GM10248 (cell line): Measurements from ENCODE around the gene PKD1.

ENCODE experiments used
- CTCF ChIA-PET: fragments of 300-600 bp; sonication (Branson Sonifier 250); formaldehyde crosslinking; extraction: SDS; loops from one replicate; lab custom pipeline; 2021; ENCODE audit warnings: antibody characterized with exemption; lab: Yijun Ruan, JAX
- POLR2A ChIA-PET: fragments of 350-650 bp; sonication (Branson Sonifier 250); formaldehyde crosslinking; extraction: SDS; loops from one replicate; lab custom pipeline; 2020; ENCODE audit warnings: antibody characterized with exemption; lab: Yijun Ruan, JAX
- DNase-seq: peaks from one replicate; pipeline ENCODE4 v3.0.0; 2012; ENCODE audit errors: extremely low spot score
- TF ChIP-seq, protein P1 (sequence below): IDR thresholded peaks from 2 replicates; pipeline ENCODE4 v1.5.1; 2012; ENCODE audit warnings: mild to moderate bottlenecking, low read depth; ENCODE audit errors: extremely low read depth, missing control alignments, control extremely low read depth

Gene PKD1

DNA sequence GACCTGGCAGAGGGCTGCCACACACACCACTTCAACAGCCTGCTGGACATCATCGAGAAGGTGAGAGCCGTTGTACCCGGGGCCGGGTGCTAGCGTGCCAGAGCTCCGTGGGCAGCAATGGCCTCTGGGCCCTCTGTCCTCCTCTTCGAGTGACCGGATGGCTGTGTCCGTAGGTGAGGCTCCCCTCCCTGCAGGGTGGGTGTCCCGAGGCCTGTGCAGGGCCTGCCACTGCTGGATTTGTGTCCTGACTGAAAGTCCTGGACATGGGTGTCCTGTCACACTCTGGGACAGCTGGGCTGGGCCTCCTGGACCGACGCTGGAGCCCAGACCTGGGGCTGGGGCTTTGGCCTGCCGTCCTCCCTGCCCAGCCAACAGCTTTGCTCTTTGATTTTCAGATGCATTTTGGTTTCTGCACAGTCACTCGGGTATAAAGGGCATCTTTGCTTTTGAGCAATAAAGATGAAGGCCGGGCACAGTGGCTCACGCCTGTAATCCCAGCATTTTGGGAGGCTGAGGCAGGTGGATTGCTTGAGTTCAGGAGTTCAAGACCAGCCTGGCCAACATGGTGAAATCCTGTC, 71.2 kb downstream of the PKD1 start:
- no peak for DNase-seq
- ChIA-PET POLR2A (interaction anchor here (0.6 kb wide), 1 partner anchor 14 kb away, joined by 4 read pairs; no protein-coding TSS in a partner anchor), CTCF (interaction anchor here (1.1 to 1.7 kb wide), 3 partner anchors 9 to 42 kb away, joined by 3 read pairs; no protein-coding TSS in a partner anchor)
- TF ChIP-seq, protein P1, sequence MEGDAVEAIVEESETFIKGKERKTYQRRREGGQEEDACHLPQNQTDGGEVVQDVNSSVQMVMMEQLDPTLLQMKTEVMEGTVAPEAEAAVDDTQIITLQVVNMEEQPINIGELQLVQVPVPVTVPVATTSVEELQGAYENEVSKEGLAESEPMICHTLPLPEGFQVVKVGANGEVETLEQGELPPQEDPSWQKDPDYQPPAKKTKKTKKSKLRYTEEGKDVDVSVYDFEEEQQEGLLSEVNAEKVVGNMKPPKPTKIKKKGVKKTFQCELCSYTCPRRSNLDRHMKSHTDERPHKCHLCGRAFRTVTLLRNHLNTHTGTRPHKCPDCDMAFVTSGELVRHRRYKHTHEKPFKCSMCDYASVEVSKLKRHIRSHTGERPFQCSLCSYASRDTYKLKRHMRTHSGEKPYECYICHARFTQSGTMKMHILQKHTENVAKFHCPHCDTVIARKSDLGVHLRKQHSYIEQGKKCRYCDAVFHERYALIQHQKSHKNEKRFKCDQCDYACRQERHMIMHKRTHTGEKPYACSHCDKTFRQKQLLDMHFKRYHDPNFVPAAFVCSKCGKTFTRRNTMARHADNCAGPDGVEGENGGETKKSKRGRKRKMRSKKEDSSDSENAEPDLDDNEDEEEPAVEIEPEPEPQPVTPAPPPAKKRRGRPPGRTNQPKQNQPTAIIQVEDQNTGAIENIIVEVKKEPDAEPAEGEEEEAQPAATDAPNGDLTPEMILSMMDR: no peak

DNA sequence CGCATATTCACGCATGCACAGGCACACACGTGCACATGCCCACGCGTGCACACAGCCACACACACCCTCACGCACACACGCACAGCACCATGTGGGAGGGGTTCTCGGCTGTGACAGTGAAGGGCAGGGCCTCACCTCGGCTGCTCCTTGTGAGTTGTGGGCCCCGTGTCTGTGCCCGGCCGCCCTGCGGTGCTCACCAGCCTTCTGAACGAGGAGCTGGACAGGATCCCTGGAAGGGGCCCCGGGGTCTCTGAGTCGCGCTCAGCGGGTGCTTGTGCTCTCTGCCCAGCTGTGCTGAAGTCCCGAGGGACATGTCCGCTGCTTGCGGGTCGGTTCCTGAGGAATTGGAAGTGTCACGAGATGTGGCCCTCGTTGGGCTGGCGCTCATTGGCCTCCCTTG, 71.8 kb downstream of the PKD1 start:
- TF ChIP-seq, protein P1: no peak
- DNase-seq: no peak
- POLR2A ChIA-PET: interaction anchor here (0.6 kb wide), 1 partner anchor 13 kb away, joined by 4 read pairs; no protein-coding TSS in a partner anchor

DNA sequence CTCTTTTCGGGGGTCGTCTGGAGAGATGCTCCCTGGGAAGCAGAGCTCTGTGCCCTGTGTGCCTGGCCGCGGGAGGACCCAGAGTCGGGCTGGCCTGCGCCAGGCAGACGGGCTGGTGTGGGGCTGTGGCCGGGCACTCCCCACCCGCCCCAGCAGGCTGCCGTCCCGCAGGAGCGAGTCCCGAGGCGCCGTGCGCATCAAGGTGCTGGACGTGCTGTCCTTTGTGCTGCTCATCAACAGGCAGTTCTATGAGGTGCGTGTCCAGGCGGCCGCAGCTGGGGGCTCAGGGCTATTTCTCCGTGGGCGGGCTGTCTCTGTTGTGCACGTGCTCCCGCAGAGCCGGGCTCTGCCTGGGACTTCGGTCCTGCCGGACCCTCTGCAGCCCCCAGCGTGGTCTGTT, 72.9 kb downstream of the PKD1 start:
- ChIA-PET POLR2A (no interaction called here), CTCF (interaction anchor here (1.1 to 1.7 kb wide), 2 partner anchors 10 to 40 kb away, joined by 3 read pairs; no protein-coding TSS in a partner anchor)
- TF ChIP-seq, protein P1: no peak
- DNase-seq: no peak

More for the DNA sequence above, 71.8 kb downstream of the PKD1 start:
- CTCF ChIA-PET: interaction anchor here (1.1 to 1.7 kb wide), 3 partner anchors 8 to 41 kb away, joined by 3 read pairs; no protein-coding TSS in a partner anchor

DNA sequence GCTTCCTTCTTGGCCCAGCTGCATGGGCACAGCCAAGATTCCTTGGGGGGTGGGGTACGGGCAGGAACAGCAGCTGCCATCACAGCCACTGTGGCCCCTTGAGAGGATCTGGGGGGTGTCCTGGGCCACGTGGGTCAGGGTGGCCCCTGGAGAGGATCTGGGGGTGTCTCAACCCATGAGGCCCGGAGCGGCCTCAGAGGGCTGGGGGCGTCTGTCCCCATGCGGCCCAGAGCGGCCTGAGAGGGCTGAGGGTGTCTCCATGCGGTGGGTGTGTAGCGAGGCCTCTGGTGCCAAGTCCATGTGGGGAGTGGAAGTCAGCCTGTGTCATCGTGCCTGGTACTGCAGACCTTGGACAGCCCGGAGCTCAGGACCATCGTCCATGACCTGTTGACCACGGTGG, 74.2 kb downstream of the PKD1 start:
- TF ChIP-seq, protein P1: no peak
- DNase-seq: no peak
- ChIA-PET CTCF (interaction anchor here (1.1 kb wide), 1 partner anchor 11 kb away, joined by 3 read pairs; no protein-coding TSS in a partner anchor), POLR2A (interaction anchor here (1.0 kb wide), 1 partner anchor 94 kb away, joined by 3 read pairs; the partner anchor contains the start of gene TRAF7)

DNA sequence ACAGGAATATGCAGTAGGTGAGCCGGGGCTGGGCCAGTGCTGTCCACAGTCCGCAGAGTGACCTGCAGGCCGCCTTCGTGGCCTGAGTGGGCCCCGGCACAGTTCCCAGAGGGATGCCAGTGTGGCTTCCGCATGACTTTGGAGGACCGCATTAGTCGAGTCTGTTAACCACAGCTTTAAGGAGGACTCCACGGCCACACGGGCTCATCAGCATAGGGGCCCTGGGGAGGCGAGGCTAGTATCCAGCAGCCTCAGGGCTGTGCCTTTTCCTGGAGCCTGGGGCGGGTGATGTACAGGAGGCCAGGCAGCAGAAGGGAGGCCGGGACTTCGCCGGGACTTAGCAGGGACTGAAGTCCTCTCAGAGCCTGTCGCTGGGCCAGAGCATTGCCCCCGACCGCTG, 74.7 kb downstream of the PKD1 start:
- TF ChIP-seq, protein P1: no peak
- ChIA-PET POLR2A (no interaction called here), CTCF (interaction anchor here (2.1 kb wide), 1 partner anchor 79 kb away, joined by 6 read pairs; no protein-coding TSS in a partner anchor)
- DNase-seq: no peak

DNA sequence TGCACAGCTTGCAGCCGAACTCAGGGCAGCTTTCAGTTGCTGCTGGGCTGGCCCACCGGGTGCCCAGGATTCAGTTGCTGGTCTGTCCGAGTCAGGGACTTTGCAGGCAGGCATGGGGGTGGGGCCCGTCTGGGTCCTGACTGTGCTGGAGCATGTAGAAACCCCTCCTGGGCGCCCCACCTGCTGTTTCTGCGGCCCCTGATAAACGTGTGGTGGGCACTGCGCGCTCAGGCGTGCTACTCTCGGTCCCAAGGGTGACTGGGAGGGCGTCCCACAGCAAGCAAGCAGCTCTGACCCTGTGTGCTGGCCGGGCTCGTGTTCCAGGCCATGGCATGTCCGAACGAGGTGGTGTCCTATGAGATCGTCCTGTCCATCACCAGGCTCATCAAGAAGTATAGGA, 75.4 kb downstream of the PKD1 start:
- CTCF ChIA-PET: interaction anchor here (2.1 kb wide), 1 partner anchor 80 kb away, joined by 6 read pairs; no protein-coding TSS in a partner anchor
- DNase-seq: no peak
- TF ChIP-seq, protein P1: no peak
- POLR2A ChIA-PET: no interaction called here
